HL-60 (cell line): ENCODE results near the gene KCNH8.

Experiments
- DNase-seq, 2 experiments: peaks; one replicate each; pipeline ENCODE4 v3.0.0-alpha.2; 2010 to 2020; ENCODE audit warnings: low read depth in 1 of 2, low spot score in 1 of 2
- H3K27ac ChIP-seq: fragments of 250-450 bp; sonication (Bioruptor Pico); replicated peaks from 2 replicates; pipeline ENCODE4 v1.5.1; 2020; ENCODE audit warnings: mild to moderate bottlenecking, moderate library complexity
- H3K27me3 ChIP-seq: fragments of 250-450 bp; sonication (Bioruptor Pico); 2 replicates; pipeline ENCODE4 v1.5.1; 2021; ENCODE audit warnings: mild to moderate bottlenecking, moderate library complexity; ENCODE audit not compliant: insufficient read depth, poor library complexity, severe bottlenecking
- H3K4me3 ChIP-seq: replicated peaks from 2 replicates; pipeline ENCODE4 v1.5.1; 2011; ENCODE audit warnings: mild to moderate bottlenecking, control low read depth, low read length; ENCODE audit not compliant: insufficient read depth
- GABPA ChIP-seq: IDR thresholded peaks from 2 replicates; pipeline ENCODE4 v1.6.1; 2012; ENCODE audit warnings: low read depth
- POLR2AphosphoS5 ChIP-seq: IDR thresholded peaks from 2 replicates; pipeline ENCODE4 v1.6.1; 2012; ENCODE audit warnings: low read depth
- SPI1 ChIP-seq: IDR thresholded peaks from 2 replicates; pipeline ENCODE4 v1.6.1; 2012; ENCODE audit warnings: low read depth, mild to moderate bottlenecking, borderline replicate concordance
- TF ChIP-seq, protein P1 (sequence below): IDR thresholded peaks from one replicate; pipeline ENCODE4 v1.5.1; 2011; ENCODE audit warnings: low read length, control low read depth, inconsistent platforms; ENCODE audit not compliant: insufficient read depth
- TF ChIP-seq, protein P2 (sequence below): IDR thresholded peaks from 2 replicates; pipeline ENCODE4 v1.6.1; 2012; ENCODE audit warnings: low read depth; ENCODE audit not compliant: insufficient replicate concordance

The KCNH8 gene

DNA sequence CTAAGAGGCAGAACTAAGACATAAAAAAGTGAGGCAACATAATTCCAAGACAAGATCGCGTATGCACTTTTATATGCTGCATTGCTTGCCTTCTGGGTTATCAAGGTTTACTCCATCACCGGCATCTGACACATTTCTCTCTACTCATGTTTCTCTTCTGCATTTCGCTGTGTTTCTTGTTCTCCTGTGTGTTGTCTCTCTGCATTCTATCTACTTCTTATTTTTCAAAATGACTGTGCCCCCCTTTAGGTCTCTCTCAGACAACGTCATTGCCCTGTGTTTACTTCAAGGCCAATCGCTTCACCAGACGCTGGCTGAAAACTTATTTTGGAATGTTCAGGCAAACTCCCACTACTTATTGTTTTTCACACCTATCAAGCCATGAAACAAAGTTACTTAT is 280.4 kb downstream of the KCNH8 start:
- DNase-seq, result no peak
- TF ChIP-seq, protein P1, sequence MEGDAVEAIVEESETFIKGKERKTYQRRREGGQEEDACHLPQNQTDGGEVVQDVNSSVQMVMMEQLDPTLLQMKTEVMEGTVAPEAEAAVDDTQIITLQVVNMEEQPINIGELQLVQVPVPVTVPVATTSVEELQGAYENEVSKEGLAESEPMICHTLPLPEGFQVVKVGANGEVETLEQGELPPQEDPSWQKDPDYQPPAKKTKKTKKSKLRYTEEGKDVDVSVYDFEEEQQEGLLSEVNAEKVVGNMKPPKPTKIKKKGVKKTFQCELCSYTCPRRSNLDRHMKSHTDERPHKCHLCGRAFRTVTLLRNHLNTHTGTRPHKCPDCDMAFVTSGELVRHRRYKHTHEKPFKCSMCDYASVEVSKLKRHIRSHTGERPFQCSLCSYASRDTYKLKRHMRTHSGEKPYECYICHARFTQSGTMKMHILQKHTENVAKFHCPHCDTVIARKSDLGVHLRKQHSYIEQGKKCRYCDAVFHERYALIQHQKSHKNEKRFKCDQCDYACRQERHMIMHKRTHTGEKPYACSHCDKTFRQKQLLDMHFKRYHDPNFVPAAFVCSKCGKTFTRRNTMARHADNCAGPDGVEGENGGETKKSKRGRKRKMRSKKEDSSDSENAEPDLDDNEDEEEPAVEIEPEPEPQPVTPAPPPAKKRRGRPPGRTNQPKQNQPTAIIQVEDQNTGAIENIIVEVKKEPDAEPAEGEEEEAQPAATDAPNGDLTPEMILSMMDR, result no peak
- TF ChIP-seq, protein P2, sequence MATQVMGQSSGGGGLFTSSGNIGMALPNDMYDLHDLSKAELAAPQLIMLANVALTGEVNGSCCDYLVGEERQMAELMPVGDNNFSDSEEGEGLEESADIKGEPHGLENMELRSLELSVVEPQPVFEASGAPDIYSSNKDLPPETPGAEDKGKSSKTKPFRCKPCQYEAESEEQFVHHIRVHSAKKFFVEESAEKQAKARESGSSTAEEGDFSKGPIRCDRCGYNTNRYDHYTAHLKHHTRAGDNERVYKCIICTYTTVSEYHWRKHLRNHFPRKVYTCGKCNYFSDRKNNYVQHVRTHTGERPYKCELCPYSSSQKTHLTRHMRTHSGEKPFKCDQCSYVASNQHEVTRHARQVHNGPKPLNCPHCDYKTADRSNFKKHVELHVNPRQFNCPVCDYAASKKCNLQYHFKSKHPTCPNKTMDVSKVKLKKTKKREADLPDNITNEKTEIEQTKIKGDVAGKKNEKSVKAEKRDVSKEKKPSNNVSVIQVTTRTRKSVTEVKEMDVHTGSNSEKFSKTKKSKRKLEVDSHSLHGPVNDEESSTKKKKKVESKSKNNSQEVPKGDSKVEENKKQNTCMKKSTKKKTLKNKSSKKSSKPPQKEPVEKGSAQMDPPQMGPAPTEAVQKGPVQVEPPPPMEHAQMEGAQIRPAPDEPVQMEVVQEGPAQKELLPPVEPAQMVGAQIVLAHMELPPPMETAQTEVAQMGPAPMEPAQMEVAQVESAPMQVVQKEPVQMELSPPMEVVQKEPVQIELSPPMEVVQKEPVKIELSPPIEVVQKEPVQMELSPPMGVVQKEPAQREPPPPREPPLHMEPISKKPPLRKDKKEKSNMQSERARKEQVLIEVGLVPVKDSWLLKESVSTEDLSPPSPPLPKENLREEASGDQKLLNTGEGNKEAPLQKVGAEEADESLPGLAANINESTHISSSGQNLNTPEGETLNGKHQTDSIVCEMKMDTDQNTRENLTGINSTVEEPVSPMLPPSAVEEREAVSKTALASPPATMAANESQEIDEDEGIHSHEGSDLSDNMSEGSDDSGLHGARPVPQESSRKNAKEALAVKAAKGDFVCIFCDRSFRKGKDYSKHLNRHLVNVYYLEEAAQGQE, result no peak
- TF ChIP-seq GABPA (no peak), SPI1 (no peak), POLR2AphosphoS5 (no peak)
- no peak overlapping the region for H3K27ac ChIP-seq
- no peaks in the 10 kb centered on the region for H3K27me3 ChIP-seq
- no peak overlapping the region for H3K4me3 ChIP-seq

DNA sequence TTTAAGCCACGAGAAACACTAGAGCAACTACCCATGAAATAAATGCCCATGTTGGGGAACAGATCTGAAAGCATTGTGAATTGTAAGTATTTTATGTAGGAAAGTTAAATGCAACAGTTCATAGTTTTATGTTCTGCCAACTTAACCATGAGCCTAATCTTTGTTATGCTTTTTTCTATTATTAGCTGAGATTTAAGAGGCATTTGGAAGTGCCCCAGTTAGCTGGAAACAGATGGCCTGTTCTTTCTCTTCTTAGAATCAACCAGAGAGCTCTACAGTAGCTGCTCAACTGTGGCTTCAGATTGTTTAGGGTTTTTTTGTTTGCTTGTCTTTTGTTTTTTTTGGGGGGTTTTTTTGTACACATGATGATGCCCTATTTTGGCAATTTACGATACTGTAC is 284.4 kb downstream of the KCNH8 start:
- TF ChIP-seq POLR2AphosphoS5 (no peak), SPI1 (no peak), GABPA (no peak)
- TF ChIP-seq, protein P2, result no peak
- TF ChIP-seq, protein P1, result no peak
- H3K4me3 ChIP-seq, result no peak overlapping the region
- H3K27ac ChIP-seq, result no peak overlapping the region
- DNase-seq, result no peak
- H3K27me3 ChIP-seq, result no peaks in the 10 kb centered on the region

DNA sequence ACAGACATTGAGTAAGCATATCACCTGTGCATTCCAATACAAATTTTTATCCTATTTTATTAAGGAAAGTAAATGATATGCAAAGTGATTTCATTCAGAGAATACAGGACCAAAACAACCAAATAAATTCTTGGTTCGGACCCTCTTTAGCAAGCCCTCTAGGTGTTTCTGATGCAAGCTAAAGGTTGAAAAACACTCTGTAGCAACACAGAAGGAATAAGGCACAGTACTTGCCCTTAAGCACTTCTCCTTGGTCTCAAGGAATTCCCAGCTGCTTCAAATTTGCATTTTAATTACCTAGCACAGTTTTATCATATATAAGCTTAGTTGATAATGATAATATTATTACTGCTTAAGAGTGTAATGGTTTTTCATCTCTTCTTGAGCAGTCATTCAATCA is 288.4 kb downstream of the KCNH8 start:
- Histone ChIP-seq H3K27me3 (no peaks in the 10 kb centered on the region), H3K27ac (no peak overlapping the region), H3K4me3 (no peak overlapping the region)
- DNase-seq, result no peak
- TF ChIP-seq, protein P2, result no peak
- TF ChIP-seq SPI1, result no peak
- no peak for TF ChIP-seq POLR2AphosphoS5
- TF ChIP-seq, protein P1, result no peak
- TF ChIP-seq GABPA, result no peak
